GM12874 (cell line): ENCODE results near the gene ADAM10.

Experiments
- CTCF ChIP-seq: IDR thresholded peaks from 2 replicates; pipeline ENCODE4 v1.5.1; 2011; ENCODE audit warnings: low read depth, mild to moderate bottlenecking, control low read depth, low read length, moderate library complexity; ENCODE audit not compliant: insufficient read depth

ADAM10 gene

GRCh38 chr15:58566029-58566428, 183.5 kb downstream of the ADAM10 start:
- TF ChIP-seq CTCF, result no peak

GRCh38 chr15:58565619-58566018, 183.9 kb downstream of the ADAM10 start:
- TF ChIP-seq CTCF, result no peak

- TF ChIP-seq CTCF, result no peak
Measured at GRCh38 chr15:58564981-58565380, 184.5 kb downstream of the ADAM10 start.

- no peak for TF ChIP-seq CTCF
Measured at GRCh38 chr15:58562135-58562534, 187.4 kb downstream of the ADAM10 start.

- TF ChIP-seq CTCF, result no peak
Measured at GRCh38 chr15:58561321-58561720, 188.2 kb downstream of the ADAM10 start.

- no peak for TF ChIP-seq CTCF
Measured at GRCh38 chr15:58559904-58560588, 189.5 kb downstream of the ADAM10 start.

- TF ChIP-seq CTCF, result no peak
Measured at GRCh38 chr15:58558777-58559176, 190.7 kb downstream of the ADAM10 start.
